Cardiac muscle cell (in vitro differentiated cells and primary cell): ENCODE measurements around the gene ABHD16A. TPM values are rescaled to one million over a fixed set of nuclear protein-coding genes. Genes with fewer than 3 reads are reported as not detected.
A peak's percentile ranks its signal among the peaks of the same experiment; 100 is the strongest.

Source experiments
- DNase-seq, 2 donors: peaks; one replicate each; pipeline versions ENCODE4 v3.0.0 to v3.0.0-alpha.2; 2010 to 2017; ENCODE audit warnings: low read depth in 1 of 2, low spot score in 1 of 2
- H3K27ac ChIP-seq: fragments of 200-600 bp; sonication (generic); 2 replicates; pipeline ENCODE4 v1.5.1; 2016
- H3K27me3 ChIP-seq: fragments of 200-600 bp; sonication (generic); 2 replicates; pipeline ENCODE4 v1.6.0; 2016; ENCODE audit warnings: control low read depth
- H3K36me3 ChIP-seq: fragments of 200-600 bp; sonication (generic); 2 replicates; pipeline ENCODE4 v1.5.1; 2016; ENCODE audit warnings: control low read depth
- H3K4me1 ChIP-seq: fragments of 200-600 bp; sonication (generic); 2 replicates; pipeline ENCODE4 v1.8.1; 2017; ENCODE audit warnings: low read depth, mild to moderate bottlenecking, mixed run types
- H3K4me3 ChIP-seq: fragments of 200-600 bp; sonication (generic); 2 replicates; pipeline ENCODE4 v1.5.1; 2016; ENCODE audit warnings: mild to moderate bottlenecking
- H3K9me3 ChIP-seq: fragments of 200-600 bp; sonication (generic); 2 replicates; pipeline ENCODE4 v1.5.1; 2017; ENCODE audit warnings: low read depth, mild to moderate bottlenecking, control low read depth
- polyA plus RNA-seq: library from polyadenylated mRNA; unstranded; fragments of >200 nt; fragmentation: Nextera tagmentation; extraction: Ambion mirVana; gene quantifications from 2 replicates; pipeline ENCODE4 v1.2.1, GENCODE V29; 2016
- total RNA-seq: library from RNA; depleted of rRNA; stranded (reverse); fragments of >200 nt; gene quantifications from 2 replicates; pipeline ENCODE4 v1.2.3, GENCODE V29; 2016
- TF ChIP-seq, protein P1 (sequence below): IDR thresholded peaks from 2 replicates; pipeline ENCODE4 v1.5.1; 2012; ENCODE audit warnings: low read depth, mild to moderate bottlenecking, low read length

ABHD16A gene
- total and polyA plus RNA-seq, 2 experiments from 2014 or later, result 48.0 to 65.1 TPM

DNA sequence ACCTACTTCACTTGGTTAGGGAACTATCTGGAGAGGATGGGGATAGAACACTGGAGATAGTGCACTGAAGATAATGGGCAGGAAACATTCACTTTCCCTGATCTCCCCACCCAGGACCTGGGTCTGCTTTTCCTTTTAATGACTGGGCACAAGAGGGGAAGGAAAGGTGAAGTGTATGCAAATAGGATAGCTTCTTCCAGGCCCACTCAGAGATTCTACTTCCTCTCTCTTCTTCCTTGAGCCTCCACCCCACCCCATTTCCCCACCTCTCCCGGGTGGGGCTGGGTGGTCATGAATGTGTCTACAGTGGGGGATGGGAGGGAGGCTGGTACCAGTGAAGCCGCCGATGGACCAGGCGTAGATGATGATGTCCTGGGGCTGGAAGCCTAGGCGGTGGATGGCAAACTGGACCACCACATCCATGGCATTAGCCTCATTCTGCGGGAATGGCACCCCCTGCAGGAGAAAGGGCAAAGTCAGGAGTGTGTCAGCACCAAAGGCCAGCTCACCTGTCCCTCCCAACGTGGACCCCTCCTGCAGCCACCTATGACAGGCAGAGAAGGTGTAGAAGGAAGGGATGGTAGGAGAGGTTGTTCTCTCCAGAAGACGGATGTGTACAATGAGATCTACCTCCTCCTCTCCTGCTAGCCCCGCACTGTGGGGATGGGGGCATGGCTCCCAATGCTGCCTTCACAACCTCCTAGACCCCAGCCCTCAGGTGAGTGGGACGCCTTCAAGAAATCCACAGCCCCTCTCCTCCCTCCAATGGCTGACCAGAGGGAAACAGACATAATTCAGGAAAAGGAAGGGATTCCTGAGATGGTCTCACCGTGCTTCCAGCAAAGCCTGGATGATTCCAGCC is 13.6 kb downstream of the ABHD16A start:
- no peak overlapping the region for H3K27ac ChIP-seq
- no peak for DNase-seq
- no peaks in the 10 kb centered on the region for H3K9me3 ChIP-seq
- no peaks in the 10 kb centered on the region for H3K27me3 ChIP-seq
- H3K4me3 ChIP-seq, result no peak overlapping the region
- TF ChIP-seq, protein P1, sequence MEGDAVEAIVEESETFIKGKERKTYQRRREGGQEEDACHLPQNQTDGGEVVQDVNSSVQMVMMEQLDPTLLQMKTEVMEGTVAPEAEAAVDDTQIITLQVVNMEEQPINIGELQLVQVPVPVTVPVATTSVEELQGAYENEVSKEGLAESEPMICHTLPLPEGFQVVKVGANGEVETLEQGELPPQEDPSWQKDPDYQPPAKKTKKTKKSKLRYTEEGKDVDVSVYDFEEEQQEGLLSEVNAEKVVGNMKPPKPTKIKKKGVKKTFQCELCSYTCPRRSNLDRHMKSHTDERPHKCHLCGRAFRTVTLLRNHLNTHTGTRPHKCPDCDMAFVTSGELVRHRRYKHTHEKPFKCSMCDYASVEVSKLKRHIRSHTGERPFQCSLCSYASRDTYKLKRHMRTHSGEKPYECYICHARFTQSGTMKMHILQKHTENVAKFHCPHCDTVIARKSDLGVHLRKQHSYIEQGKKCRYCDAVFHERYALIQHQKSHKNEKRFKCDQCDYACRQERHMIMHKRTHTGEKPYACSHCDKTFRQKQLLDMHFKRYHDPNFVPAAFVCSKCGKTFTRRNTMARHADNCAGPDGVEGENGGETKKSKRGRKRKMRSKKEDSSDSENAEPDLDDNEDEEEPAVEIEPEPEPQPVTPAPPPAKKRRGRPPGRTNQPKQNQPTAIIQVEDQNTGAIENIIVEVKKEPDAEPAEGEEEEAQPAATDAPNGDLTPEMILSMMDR, result peak; percentile 39
- H3K4me1 ChIP-seq, result no peaks in the 10 kb centered on the region
- H3K36me3 ChIP-seq, result peaks cover 47% of the 10 kb centered on the region

DNA sequence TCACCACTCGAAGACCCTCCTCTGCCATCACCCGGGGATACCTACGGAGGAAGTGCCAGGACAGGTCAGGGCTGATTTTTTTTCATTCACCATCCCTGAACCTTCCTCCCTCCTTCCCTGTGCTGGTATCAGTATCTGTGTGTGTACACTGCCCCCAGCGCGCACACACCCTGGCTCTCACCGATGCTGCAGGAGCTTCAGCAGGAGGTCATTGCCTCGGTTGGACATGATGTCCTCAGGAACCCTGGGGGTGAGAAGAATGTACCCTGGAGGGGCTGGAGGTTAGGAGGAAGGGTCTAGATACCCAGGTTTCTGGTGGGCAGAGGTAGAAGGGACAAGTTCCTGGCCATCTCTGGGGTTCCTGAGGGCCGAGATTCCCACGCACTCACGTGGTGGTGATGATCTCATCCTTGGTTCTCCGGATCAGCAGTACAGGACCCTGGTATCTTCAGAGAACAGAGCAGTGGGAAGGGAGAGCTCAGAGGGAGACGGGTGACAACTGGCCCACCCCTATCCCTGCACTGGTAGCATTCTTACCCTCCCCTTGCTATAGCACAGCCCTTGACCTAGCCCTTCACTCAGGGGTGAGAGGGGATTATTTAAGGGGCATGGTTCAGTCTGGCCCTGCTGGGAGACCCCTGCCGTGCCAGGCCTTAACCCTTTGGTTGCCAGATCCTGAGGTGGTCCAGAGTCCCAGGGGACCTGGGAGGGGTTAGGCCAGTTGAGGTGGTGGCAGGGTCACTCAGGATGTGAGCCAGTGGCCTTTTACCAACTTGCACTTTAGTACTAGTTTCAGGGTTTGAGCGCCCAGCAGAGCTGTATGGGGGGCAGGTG is 15.0 kb downstream of the ABHD16A start:
- peaks cover 46% of the 10 kb centered on the region for H3K36me3 ChIP-seq
- H3K27me3 ChIP-seq, result no peaks in the 10 kb centered on the region
- no peaks in the 10 kb centered on the region for H3K4me1 ChIP-seq
- TF ChIP-seq, protein P1, result no peak
- no peak overlapping the region for H3K27ac ChIP-seq
- no peak overlapping the region for H3K4me3 ChIP-seq
- no peaks in the 10 kb centered on the region for H3K9me3 ChIP-seq
- DNase-seq, result no peak

DNA sequence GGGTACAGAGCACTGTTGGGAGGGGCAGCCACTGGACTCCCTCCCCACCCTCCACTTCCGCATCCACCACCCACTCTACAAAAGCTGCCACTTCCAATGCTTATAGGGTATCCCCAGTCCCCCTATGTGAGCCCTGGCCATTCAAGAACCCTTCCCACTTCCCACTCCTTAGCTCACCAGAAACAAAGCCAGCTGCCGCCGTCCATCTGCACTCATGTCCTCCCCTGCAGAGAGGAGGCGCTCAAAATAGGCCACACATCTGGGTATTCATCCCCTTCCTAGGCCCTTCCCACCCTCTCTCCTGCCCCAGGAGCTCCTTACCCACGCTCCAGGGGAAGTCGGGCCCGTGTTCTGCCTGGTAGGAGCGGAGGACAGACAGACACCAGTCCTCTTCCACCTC is 15.8 kb downstream of the ABHD16A start:
- H3K27me3 ChIP-seq, result peaks cover under 1% of the 10 kb centered on the region
- H3K27ac ChIP-seq, result no peak overlapping the region
- H3K36me3 ChIP-seq, result peaks cover 40% of the 10 kb centered on the region

DNA sequence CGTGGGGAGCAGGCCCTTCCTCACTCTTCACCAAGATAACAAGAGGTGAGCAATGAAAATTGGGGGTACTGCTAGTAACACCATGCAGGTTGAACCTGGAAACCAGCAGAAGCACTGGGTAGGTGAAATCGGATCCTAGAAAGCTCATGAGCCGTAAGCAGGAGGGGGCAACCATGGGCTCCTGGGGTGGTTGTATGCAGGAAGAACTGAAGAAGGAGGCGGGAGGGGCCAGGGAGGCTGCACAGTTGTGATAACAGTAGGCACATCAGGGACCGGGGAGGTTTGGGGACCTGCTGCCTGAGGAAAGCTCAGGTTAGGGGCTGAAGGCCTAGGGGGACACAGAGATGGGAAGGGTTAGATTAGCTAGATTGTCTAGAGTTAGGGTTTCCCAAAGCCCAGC is 16.6 kb downstream of the ABHD16A start:
- DNase-seq, result no peak
- Histone ChIP-seq H3K27me3 (peaks cover 9% of the 10 kb centered on the region), H3K36me3 (peaks cover 32% of the 10 kb centered on the region), H3K4me3 (no peak overlapping the region), H3K9me3 (no peaks in the 10 kb centered on the region), H3K27ac (no peak overlapping the region), H3K4me1 (peaks cover under 1% of the 10 kb centered on the region)
- TF ChIP-seq, protein P1, result no peak

More for the DNA sequence above, 15.8 kb downstream of the ABHD16A start:
- Histone ChIP-seq H3K9me3 (no peaks in the 10 kb centered on the region), H3K4me3 (no peak overlapping the region), H3K4me1 (no peaks in the 10 kb centered on the region)
- TF ChIP-seq, protein P1, result no peak
- no peak for DNase-seq

DNA sequence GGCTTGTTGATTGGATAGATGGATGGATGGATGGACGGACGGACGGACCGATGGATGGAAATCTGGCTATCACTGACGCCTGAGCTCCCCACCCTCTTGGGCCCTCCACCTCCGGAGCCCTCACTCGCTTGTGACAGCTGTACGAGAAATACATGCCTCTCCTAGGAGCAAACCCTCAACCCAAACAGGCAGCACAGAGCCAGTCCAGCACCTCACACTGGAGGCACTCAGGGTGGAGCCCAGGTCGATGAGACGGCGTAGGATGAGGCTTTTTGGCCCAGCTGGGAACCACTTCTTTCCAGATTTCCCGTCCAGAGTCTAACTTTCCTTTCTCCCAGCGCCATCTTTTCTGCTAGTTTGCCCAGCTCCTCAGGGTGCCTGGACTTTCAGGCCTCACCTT is 19.5 kb downstream of the ABHD16A start:
- DNase-seq, result no peak
- no peaks in the 10 kb centered on the region for H3K9me3 ChIP-seq
- peaks cover 10% of the 10 kb centered on the region for H3K27me3 ChIP-seq
- TF ChIP-seq, protein P1, result no peak
- H3K27ac ChIP-seq, result no peak overlapping the region
- H3K4me1 ChIP-seq, result peaks cover 2% of the 10 kb centered on the region
- peak overlapping the region; percentile 29 for H3K4me3 ChIP-seq
- peaks cover 22% of the 10 kb centered on the region for H3K36me3 ChIP-seq
